Measurements from ENCODE around the gene RARRES1.

The RARRES1 gene

DNA sequence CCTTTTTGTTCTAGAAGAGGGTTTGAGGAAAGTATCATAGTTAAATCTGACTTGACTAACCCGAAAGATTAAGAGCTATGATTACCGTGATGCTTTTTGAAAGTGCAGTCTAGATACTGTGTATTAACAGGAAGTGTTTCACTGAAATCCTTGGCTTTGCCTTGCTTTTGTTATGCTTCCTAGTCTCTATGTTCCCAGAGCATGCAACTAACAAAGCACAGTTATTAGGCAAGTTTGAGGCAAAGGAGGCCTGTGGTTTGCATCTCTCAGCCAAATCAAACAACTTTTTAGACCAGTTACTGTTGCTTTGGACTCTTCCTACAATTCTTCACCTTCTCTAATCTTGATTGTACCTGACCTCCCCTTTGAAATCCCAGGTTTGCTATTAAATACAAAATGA lies 63.8 kb downstream of the RARRES1 start:
- Histone ChIP-seq H2BK120ac (ENCODE audit: low read depth, low read length) (no peak overlapping the region), H4K8ac (ENCODE audit: low read depth, low read length) (no peak overlapping the region), H3K27ac (replicated peaks; ENCODE audit: low read length) (no peak overlapping the region), H3K9me3 (replicated peaks in 1 of 2; ENCODE audit: control insufficient read depth in 2 of 2, insufficient read depth in 1 of 2, low read depth in 1 of 2, low read length in 2 of 2) (no peaks in the 10 kb centered on the region), H3K14ac (ENCODE audit: low read length) (no peak overlapping the region), H3K4ac (ENCODE audit: low read length) (no peak overlapping the region), H3K79me1 (ENCODE audit: low read depth, low read length) (no peaks in the 10 kb centered on the region), H3K9ac (ENCODE audit: low read depth, low read length, poor library complexity) (no peak overlapping the region), H2BK15ac (ENCODE audit: low read length) (no peak overlapping the region), H2BK12ac (ENCODE audit: low read length) (no peak overlapping the region), H3K4me1 (ENCODE audit: control insufficient read depth in 2 of 2, insufficient read depth in 1 of 2, low read depth in 1 of 2, low read length in 2 of 2) (peaks cover 0 to 2% of the 10 kb centered on the region in 2 donors), H3K18ac (ENCODE audit: low read length) (no peak overlapping the region), H3K4me3 (ENCODE audit: low read length in 2 of 2) (no peak overlapping the region), H3K4me2 (ENCODE audit: insufficient read depth, low read length, poor library complexity, severe bottlenecking) (no peak overlapping the region), H3K36me3 (replicated peaks in 1 of 2; ENCODE audit: control insufficient read depth in 2 of 2, insufficient read depth in 2 of 2, low read length in 2 of 2) (peaks cover 6 to 70% of the 10 kb centered on the region in 2 donors), H2AFZ (ENCODE audit: low read length) (no peak overlapping the region), H2AK5ac (ENCODE audit: low read depth, low read length) (no peak overlapping the region), H3K27me3 (ENCODE audit: control insufficient read depth in 3 of 3, insufficient read depth in 3 of 3, low read depth in 1 of 3, low read length in 3 of 3) (no peaks in the 10 kb centered on the region), H4K91ac (ENCODE audit: low read depth, low read length, poor library complexity) (no peak overlapping the region), H2BK5ac (ENCODE audit: low read length) (no peak overlapping the region), H3K23ac (ENCODE audit: low read depth, low read length, poor library complexity) (no peak overlapping the region)
- WGBS, 2 donors (ENCODE audit: extremely low coverage in 2 of 2, insufficient read length in 2 of 2, insufficient replicate concordance in 1 of 2), result no CpG with 5 or more reads among the region's 2 CpGs
- no peak for DNase-seq (ENCODE audit: low spot score)

DNA sequence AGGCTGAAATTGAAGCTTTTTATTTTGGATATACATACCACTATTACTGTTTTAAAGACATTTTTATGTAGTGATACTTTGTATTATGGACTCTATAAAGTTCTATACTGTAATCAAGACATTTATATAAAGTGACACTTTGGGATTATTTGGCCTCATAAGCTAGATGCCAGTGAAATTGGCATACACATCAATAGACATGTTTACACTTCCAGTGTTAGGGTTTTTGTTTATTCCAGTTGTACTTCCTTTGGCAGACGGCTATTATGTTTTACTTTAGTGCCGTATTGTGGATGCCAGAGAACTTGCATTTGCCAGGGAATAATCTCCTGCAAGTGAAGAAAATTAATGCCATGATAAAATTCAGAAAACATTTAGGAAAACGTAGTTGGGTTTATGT lies 65.8 kb downstream of the RARRES1 start:
- no peak overlapping the region for H3K18ac ChIP-seq (ENCODE audit: low read length)
- no peak overlapping the region for H2BK15ac ChIP-seq (ENCODE audit: low read length)
- no peaks in the 10 kb centered on the region for H3K79me1 ChIP-seq (ENCODE audit: low read depth, low read length)
- H3K27ac ChIP-seq (replicated peaks; ENCODE audit: low read length), result no peak overlapping the region
- no peak overlapping the region for H3K14ac ChIP-seq (ENCODE audit: low read length)
- no peaks in the 10 kb centered on the region for H3K9me3 ChIP-seq (replicated peaks in 1 of 2; ENCODE audit: control insufficient read depth in 2 of 2, insufficient read depth in 1 of 2, low read depth in 1 of 2, low read length in 2 of 2)
- H3K27me3 ChIP-seq (ENCODE audit: control insufficient read depth in 3 of 3, insufficient read depth in 3 of 3, low read depth in 1 of 3, low read length in 3 of 3), result no peaks in the 10 kb centered on the region
- H2BK5ac ChIP-seq (ENCODE audit: low read length), result no peak overlapping the region
- H3K36me3 ChIP-seq (replicated peaks in 1 of 2; ENCODE audit: control insufficient read depth in 2 of 2, insufficient read depth in 2 of 2, low read length in 2 of 2), result peaks cover 7 to 87% of the 10 kb centered on the region in 2 donors
- no peak overlapping the region for H3K4me3 ChIP-seq (ENCODE audit: low read length in 2 of 2)
- no peaks in the 10 kb centered on the region for H3K4me1 ChIP-seq (ENCODE audit: control insufficient read depth in 2 of 2, insufficient read depth in 1 of 2, low read depth in 1 of 2, low read length in 2 of 2)
- H2AFZ ChIP-seq (ENCODE audit: low read length), result no peak overlapping the region
- no CpG with 5 or more reads among the region's 3 CpGs for WGBS, 2 donors (ENCODE audit: extremely low coverage in 2 of 2, insufficient read length in 2 of 2, insufficient replicate concordance in 1 of 2)
- H2AK5ac ChIP-seq (ENCODE audit: low read depth, low read length), result no peak overlapping the region
- H4K91ac ChIP-seq (ENCODE audit: low read depth, low read length, poor library complexity), result no peak overlapping the region
- no peak overlapping the region for H3K9ac ChIP-seq (ENCODE audit: low read depth, low read length, poor library complexity)
- H3K4ac ChIP-seq (ENCODE audit: low read length), result no peak overlapping the region
- H3K23ac ChIP-seq (ENCODE audit: low read depth, low read length, poor library complexity), result no peak overlapping the region
- H2BK120ac ChIP-seq (ENCODE audit: low read depth, low read length), result no peak overlapping the region
- no peak overlapping the region for H3K4me2 ChIP-seq (ENCODE audit: insufficient read depth, low read length, poor library complexity, severe bottlenecking)
- no peak for DNase-seq (ENCODE audit: low spot score)
- no peak overlapping the region for H2BK12ac ChIP-seq (ENCODE audit: low read length)
- H4K8ac ChIP-seq (ENCODE audit: low read depth, low read length), result no peak overlapping the region

DNA sequence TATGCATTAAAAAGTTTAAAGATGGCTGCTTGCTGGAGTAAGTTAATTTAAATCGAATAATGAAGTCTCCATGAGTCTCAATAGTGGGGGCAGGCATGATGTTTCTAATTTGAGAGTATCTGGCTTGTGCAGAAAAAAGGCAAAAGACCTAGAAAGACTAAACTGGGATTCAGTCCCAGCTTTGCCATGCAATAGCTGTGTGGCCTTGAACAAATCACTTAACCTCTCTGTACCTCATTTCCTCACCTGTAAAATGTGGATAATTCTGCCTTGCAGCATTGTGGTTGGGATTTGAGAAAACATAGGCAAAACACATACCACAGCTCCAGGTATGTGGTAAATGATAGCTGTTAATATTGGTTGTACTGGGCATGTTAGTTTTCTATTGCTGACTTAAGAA lies 68.4 kb downstream of the RARRES1 start:
- no peak overlapping the region for H3K9ac ChIP-seq (ENCODE audit: low read depth, low read length, poor library complexity)
- no peak overlapping the region for H2BK15ac ChIP-seq (ENCODE audit: low read length)
- WGBS, 2 donors (ENCODE audit: extremely low coverage in 2 of 2, insufficient read length in 2 of 2, insufficient replicate concordance in 1 of 2), result no CpG with 5 or more reads among the region's 1 CpG

DNA sequence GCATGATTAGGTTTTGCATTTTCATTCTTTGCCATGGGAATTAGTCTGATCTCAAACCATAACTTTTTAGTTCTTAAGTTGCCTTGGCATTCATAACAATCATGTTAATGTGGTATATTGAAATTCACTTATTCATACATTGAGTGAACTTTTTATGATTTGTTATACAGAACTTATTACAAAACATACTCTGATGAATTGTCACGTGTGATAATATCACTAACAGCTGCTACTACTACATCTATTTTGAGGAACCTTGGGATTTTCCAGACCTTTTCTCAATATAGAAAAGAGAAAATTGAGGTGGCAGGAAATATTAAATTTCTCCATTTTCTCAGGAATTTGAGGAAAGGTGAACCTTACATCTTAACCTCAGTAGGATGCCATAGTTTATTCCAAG lies 69.0 kb downstream of the RARRES1 start:
- Histone ChIP-seq H3K18ac (ENCODE audit: low read length) (no peak overlapping the region), H4K8ac (ENCODE audit: low read depth, low read length) (no peak overlapping the region), H2BK15ac (ENCODE audit: low read length) (no peak overlapping the region), H2BK120ac (ENCODE audit: low read depth, low read length) (no peak overlapping the region), H3K4me3 (ENCODE audit: low read length in 2 of 2) (no peak overlapping the region), H3K14ac (ENCODE audit: low read length) (no peak overlapping the region), H3K27ac (replicated peaks; ENCODE audit: low read length) (no peak overlapping the region), H3K4ac (ENCODE audit: low read length) (no peak overlapping the region), H3K79me1 (ENCODE audit: low read depth, low read length) (no peaks in the 10 kb centered on the region), H2AK5ac (ENCODE audit: low read depth, low read length) (no peak overlapping the region), H3K4me2 (ENCODE audit: insufficient read depth, low read length, poor library complexity, severe bottlenecking) (no peak overlapping the region), H3K36me3 (replicated peaks in 1 of 2; ENCODE audit: control insufficient read depth in 2 of 2, insufficient read depth in 2 of 2, low read length in 2 of 2) (peaks cover 10 to 95% of the 10 kb centered on the region in 2 donors), H3K9ac (ENCODE audit: low read depth, low read length, poor library complexity) (no peak overlapping the region), H3K9me3 (replicated peaks in 1 of 2; ENCODE audit: control insufficient read depth in 2 of 2, insufficient read depth in 1 of 2, low read depth in 1 of 2, low read length in 2 of 2) (no peaks in the 10 kb centered on the region), H3K4me1 (ENCODE audit: control insufficient read depth in 2 of 2, insufficient read depth in 1 of 2, low read depth in 1 of 2, low read length in 2 of 2) (no peaks in the 10 kb centered on the region), H2BK5ac (ENCODE audit: low read length) (no peak overlapping the region), H2BK12ac (ENCODE audit: low read length) (no peak overlapping the region), H3K27me3 (ENCODE audit: control insufficient read depth in 3 of 3, insufficient read depth in 3 of 3, low read depth in 1 of 3, low read length in 3 of 3) (no peaks in the 10 kb centered on the region), H2AFZ (ENCODE audit: low read length) (no peak overlapping the region), H3K23ac (ENCODE audit: low read depth, low read length, poor library complexity) (no peak overlapping the region), H4K91ac (ENCODE audit: low read depth, low read length, poor library complexity) (no peak overlapping the region)
- WGBS, 2 donors (ENCODE audit: extremely low coverage in 2 of 2, insufficient read length in 2 of 2, insufficient replicate concordance in 1 of 2), result no CpG with 5 or more reads among the region's 1 CpG
- DNase-seq (ENCODE audit: low spot score), result no peak

More for the DNA sequence above, 68.4 kb downstream of the RARRES1 start:
- DNase-seq (ENCODE audit: low spot score), result no peak
- H4K8ac ChIP-seq (ENCODE audit: low read depth, low read length), result no peak overlapping the region
- H3K4me3 ChIP-seq (ENCODE audit: low read length in 2 of 2), result no peak overlapping the region
- H3K14ac ChIP-seq (ENCODE audit: low read length), result no peak overlapping the region
- peaks cover 12 to 96% of the 10 kb centered on the region in 2 donors for H3K36me3 ChIP-seq (replicated peaks in 1 of 2; ENCODE audit: control insufficient read depth in 2 of 2, insufficient read depth in 2 of 2, low read length in 2 of 2)
- no peak overlapping the region for H3K4me2 ChIP-seq (ENCODE audit: insufficient read depth, low read length, poor library complexity, severe bottlenecking)
- no peak overlapping the region for H3K23ac ChIP-seq (ENCODE audit: low read depth, low read length, poor library complexity)
- H3K27me3 ChIP-seq (ENCODE audit: control insufficient read depth in 3 of 3, insufficient read depth in 3 of 3, low read depth in 1 of 3, low read length in 3 of 3), result no peaks in the 10 kb centered on the region
- no peak overlapping the region for H3K18ac ChIP-seq (ENCODE audit: low read length)
- H3K79me1 ChIP-seq (ENCODE audit: low read depth, low read length), result no peaks in the 10 kb centered on the region
- H3K4me1 ChIP-seq (ENCODE audit: control insufficient read depth in 2 of 2, insufficient read depth in 1 of 2, low read depth in 1 of 2, low read length in 2 of 2), result no peaks in the 10 kb centered on the region
- H2BK120ac ChIP-seq (ENCODE audit: low read depth, low read length), result no peak overlapping the region
- H3K27ac ChIP-seq (replicated peaks; ENCODE audit: low read length), result no peak overlapping the region
- no peak overlapping the region for H2BK5ac ChIP-seq (ENCODE audit: low read length)
- H3K9me3 ChIP-seq (replicated peaks in 1 of 2; ENCODE audit: control insufficient read depth in 2 of 2, insufficient read depth in 1 of 2, low read depth in 1 of 2, low read length in 2 of 2), result no peaks in the 10 kb centered on the region
- H2AFZ ChIP-seq (ENCODE audit: low read length), result no peak overlapping the region
- no peak overlapping the region for H3K4ac ChIP-seq (ENCODE audit: low read length)
- no peak overlapping the region for H4K91ac ChIP-seq (ENCODE audit: low read depth, low read length, poor library complexity)
- H2AK5ac ChIP-seq (ENCODE audit: low read depth, low read length), result no peak overlapping the region
- no peak overlapping the region for H2BK12ac ChIP-seq (ENCODE audit: low read length)
